H1 (cell line): ENCODE results near the gene PDIA6. TPM values are rescaled to one million over a fixed set of nuclear protein-coding genes. Genes with fewer than 3 reads are reported as not detected.

Source experiments
- RBBP5 ChIP-seq: IDR thresholded peaks from 2 replicates; pipeline ENCODE4 v1.7.1; 2012; ENCODE audit warnings: low read depth, mild to moderate bottlenecking, inconsistent platforms, low read length, moderate library complexity, borderline replicate concordance
- polyA plus RNA-seq, 7 experiments: library from polyadenylated mRNA; depleted of rRNA in 3 of 7; stranded (reverse) in 5 of 7; unstranded in 2 of 7; fragments of >200 nt in 5 of 7; fragments of 200-250 nt in 2 of 7; gene quantifications; 1 replicate in 5 of 7; 2 replicates in 1 of 7; 4 replicates in 1 of 7; pipeline versions ENCODE4 v1.2.1 to v1.2.3, GENCODE V29; 2011 to 2013; ENCODE audit warnings: missing spikeins in 2 of 7, mixed read lengths in 2 of 7
- total RNA-seq: library from RNA; stranded (reverse); fragmentation: NEBNext Ultra II Directional; extraction: Animal tissue kit (Norgen Biotek cat#: 25700); gene quantifications from 2 replicates; pipeline ENCODE4 v1.2.1, GENCODE V29; 2021

PDIA6 gene
- total and polyA plus RNA-seq, 2 of the 8 experiments (the other 6 are each of a cell fraction or from before 2014, with no cell fraction given): 181 to 384 TPM

- TF ChIP-seq RBBP5: no peak
Observed at GRCh38 chr2:10829299-10829698, 16.7 kb upstream of the PDIA6 start (continued).
